Measurements from ENCODE around the gene XKR8.
A peak's percentile ranks its signal among the peaks of the same experiment; 100 is the strongest.

The XKR8 gene

DNA sequence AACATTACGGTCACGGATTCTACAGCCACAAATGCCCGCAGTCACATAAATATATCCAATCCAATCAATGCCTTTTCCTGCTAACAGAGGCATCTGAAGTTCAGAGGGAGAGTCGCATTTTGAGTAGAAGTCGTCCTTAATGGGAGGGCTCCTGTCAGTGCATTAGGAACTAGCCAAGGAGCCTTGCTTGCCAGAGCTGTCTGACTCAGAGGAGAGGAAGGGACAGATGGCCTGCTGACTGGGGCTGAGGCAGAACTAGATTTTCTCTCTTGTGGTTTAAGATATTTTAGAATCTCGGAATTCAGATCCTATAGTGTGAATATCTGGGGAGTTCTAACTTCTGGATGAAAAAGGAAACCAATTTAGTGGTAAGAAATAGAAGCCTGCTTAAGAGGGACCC, 10.6 kb downstream of the XKR8 start:
- peak overlapping the region in 1 of 2 donors; percentile 56 for H3K27ac ChIP-seq
- H3K4me3 ChIP-seq = no peak overlapping the region
- intact Hi-C loops (cut with DNase I; ENCODE audit: low total_unique reads) = no loop called here
- H3K4me1 ChIP-seq = peaks cover 0 to 20% (median 8%) of the 10 kb centered on the region in 4 donors
- DNase-seq = peak in 1 of 2 donors; percentile 67
- peaks cover 21 to 77% (median 34%) of the 10 kb centered on the region in 3 donors for H3K36me3 ChIP-seq
- no peaks in the 10 kb centered on the region for H3K9me3 ChIP-seq
- no peaks in the 10 kb centered on the region for H3K27me3 ChIP-seq
- TF ChIP-seq, protein P1, sequence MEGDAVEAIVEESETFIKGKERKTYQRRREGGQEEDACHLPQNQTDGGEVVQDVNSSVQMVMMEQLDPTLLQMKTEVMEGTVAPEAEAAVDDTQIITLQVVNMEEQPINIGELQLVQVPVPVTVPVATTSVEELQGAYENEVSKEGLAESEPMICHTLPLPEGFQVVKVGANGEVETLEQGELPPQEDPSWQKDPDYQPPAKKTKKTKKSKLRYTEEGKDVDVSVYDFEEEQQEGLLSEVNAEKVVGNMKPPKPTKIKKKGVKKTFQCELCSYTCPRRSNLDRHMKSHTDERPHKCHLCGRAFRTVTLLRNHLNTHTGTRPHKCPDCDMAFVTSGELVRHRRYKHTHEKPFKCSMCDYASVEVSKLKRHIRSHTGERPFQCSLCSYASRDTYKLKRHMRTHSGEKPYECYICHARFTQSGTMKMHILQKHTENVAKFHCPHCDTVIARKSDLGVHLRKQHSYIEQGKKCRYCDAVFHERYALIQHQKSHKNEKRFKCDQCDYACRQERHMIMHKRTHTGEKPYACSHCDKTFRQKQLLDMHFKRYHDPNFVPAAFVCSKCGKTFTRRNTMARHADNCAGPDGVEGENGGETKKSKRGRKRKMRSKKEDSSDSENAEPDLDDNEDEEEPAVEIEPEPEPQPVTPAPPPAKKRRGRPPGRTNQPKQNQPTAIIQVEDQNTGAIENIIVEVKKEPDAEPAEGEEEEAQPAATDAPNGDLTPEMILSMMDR (IDR thresholded peaks at IDR 0.05) = no peak

DNA sequence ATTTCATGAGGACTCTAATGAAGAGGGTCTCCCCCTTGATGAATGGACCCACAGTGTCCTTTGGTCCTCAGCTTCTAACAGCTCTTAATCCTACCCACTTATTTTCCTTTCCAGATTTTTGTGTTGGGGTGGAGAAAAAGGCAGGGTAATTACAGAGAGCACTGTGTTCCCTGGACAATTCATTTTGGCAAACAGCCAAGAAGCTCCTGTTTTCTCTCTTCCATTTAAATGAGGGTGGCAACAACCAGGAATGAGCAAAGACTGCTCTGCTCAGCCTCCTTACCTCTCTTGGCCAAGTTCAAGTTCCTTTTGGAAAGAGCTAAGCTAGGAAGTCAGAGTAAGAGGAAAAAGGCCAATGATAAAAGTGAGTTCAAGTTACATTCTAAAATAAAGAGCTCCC, 11.9 kb downstream of the XKR8 start:
- Histone ChIP-seq H3K4me3 (no peak overlapping the region), H3K36me3 (peaks cover 18 to 77% (median 28%) of the 10 kb centered on the region in 3 donors), H3K27ac (peak overlapping the region in 1 of 2 donors; percentile 10), H3K4me1 (peaks cover 0 to 20% (median 8%) of the 10 kb centered on the region in 4 donors), H3K9me3 (no peaks in the 10 kb centered on the region), H3K27me3 (no peaks in the 10 kb centered on the region)
- intact Hi-C loops (cut with DNase I; ENCODE audit: low total_unique reads) = no loop called here
- no peak for DNase-seq
- TF ChIP-seq, protein P1 (IDR thresholded peaks at IDR 0.05) = no peak

DNA sequence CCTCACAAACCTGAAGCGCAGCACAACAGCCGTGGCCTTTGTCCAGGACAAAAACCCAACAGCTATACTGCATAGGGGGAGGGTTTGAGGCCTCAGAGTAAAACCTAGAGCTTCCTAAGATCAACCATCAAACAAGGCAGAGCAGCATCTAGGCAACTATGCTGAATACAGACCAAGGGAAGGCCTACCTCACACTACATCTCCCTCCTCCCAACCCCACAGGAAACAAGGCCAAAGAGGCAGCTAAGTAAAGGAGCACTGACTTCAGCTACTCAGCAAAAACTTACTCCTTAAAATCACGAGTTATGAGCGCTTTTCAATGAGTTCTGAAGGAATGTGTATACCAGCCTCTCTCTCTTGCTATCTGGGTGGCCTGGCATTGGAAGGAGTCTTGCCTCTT, 12.4 kb downstream of the XKR8 start:
- H3K36me3 ChIP-seq = peaks cover 18 to 77% (median 28%) of the 10 kb centered on the region in 3 donors
- H3K27ac ChIP-seq = peak overlapping the region in 1 of 2 donors; percentile 10
- no peaks in the 10 kb centered on the region for H3K27me3 ChIP-seq
- intact Hi-C loops (cut with DNase I; ENCODE audit: low total_unique reads) = no loop called here
- H3K4me3 ChIP-seq = no peak overlapping the region
- TF ChIP-seq, protein P1 (IDR thresholded peaks at IDR 0.05) = no peak
- H3K9me3 ChIP-seq = no peaks in the 10 kb centered on the region
- no peak for DNase-seq
- H3K4me1 ChIP-seq = peaks cover 0 to 20% (median 8%) of the 10 kb centered on the region in 4 donors

DNA sequence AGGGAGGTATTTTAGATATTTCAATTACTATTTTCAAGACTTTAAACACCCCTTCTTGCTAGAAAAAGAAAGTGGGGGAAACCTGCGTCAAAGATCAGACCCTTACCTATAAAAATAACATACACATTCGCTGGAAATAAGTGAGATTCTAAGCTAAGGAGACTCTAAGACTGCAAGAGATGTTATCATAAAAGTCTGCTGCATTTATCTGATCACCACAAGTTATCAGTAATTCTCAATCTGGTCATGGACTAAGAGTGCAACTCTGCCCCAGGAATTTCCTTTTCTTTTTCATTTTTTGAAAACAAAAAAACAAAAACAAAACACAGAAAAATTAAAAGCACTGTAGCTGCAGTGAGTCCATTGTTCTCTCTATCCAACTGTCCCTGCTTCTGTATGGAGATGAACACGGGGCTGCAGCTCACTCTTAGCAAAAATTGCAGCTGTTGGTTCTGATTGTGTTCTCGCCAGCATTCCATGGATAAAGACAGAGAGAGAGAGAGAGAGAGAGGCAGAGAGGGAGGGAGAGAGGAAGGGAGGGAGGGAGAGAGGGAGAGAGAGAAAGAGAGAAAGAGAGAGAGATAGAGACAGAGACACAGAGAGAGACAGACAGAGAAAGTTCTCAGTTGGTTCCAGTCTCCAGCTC, 14.1 kb downstream of the XKR8 start:
- no peaks in the 10 kb centered on the region for H3K9me3 ChIP-seq
- peaks cover 0 to 17% (median 5%) of the 10 kb centered on the region in 4 donors for H3K4me1 ChIP-seq
- H3K27ac ChIP-seq = no peak overlapping the region
- H3K27me3 ChIP-seq = no peaks in the 10 kb centered on the region
- TF ChIP-seq, protein P1 (IDR thresholded peaks at IDR 0.05) = no peak
- H3K4me3 ChIP-seq = no peak overlapping the region
- intact Hi-C loops (cut with DNase I; ENCODE audit: low total_unique reads) = no loop called here
- DNase-seq = no peak
- peaks cover 15 to 72% (median 15%) of the 10 kb centered on the region in 3 donors for H3K36me3 ChIP-seq

DNA sequence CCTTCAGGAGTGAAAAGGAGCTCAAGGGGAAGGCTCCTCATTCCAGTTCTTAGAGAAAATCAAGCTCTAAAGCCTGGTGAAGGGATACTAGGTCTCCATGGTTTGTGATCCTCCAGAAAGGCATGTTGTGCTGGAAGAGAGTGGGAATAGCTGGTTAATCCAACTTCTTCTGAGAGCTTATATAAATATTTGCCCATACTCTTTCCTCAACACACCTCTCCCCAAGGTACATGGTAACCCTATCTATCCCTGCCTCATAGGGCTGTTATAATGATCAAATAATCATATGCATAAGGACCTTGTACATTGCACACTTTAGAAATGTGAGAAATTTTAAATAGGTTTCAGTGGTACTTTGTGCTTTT, 14.6 kb downstream of the XKR8 start:
- Histone ChIP-seq H3K27ac (no peak overlapping the region), H3K4me3 (no peak overlapping the region), H3K4me1 (peaks cover 0 to 17% (median 5%) of the 10 kb centered on the region in 4 donors), H3K36me3 (peaks cover 15 to 70% (median 15%) of the 10 kb centered on the region in 3 donors), H3K27me3 (no peaks in the 10 kb centered on the region), H3K9me3 (no peaks in the 10 kb centered on the region)
- TF ChIP-seq, protein P1 (IDR thresholded peaks at IDR 0.05) = no peak
- no peak for DNase-seq
- intact Hi-C loops (cut with DNase I; ENCODE audit: low total_unique reads) = no loop called here
